MCF 10A (cell line): Measurements from ENCODE around the gene PRKN. TPM values are rescaled to one million over a fixed set of nuclear protein-coding genes. Genes with fewer than 3 reads are reported as not detected.
A peak's percentile ranks its signal among the peaks of the same experiment; 100 is the strongest.

Source experiments
- BruUV-seq: library from RNA; stranded (reverse); fragments of 400-500 nt; replicated peaks from 2 replicates; lab custom pipeline; 2021; lab: Mats Ljungman, UMichigan
- CTCF ChIA-PET: fragments of 300-600 bp; sonication (Branson Sonifier 250); formaldehyde crosslinking; extraction: SDS; loops from one replicate; lab custom pipeline; 2021; ENCODE audit warnings: antibody characterized with exemption, inconsistent platforms; lab: Yijun Ruan, JAX
- POLR2A ChIA-PET: fragments of 300-600, 350-650 bp; sonication (Branson Sonifier 250); formaldehyde crosslinking; extraction: SDS; loops from one replicate; lab custom pipeline; 2020; ENCODE audit warnings: antibody characterized with exemption, inconsistent platforms; lab: Yijun Ruan, JAX
- DNase-seq: peaks from one replicate; pipeline ENCODE4 v3.0.0-alpha.2; 2018; ENCODE audit not compliant: unreplicated experiment
- H3K27ac Mint-ChIP-seq: one replicate; pipeline ENCODE4 v1.8.0; 2022; ENCODE audit warnings: mild to moderate bottlenecking, low read depth, mixed read lengths; ENCODE audit not compliant: unreplicated experiment
- H3K27me3 Mint-ChIP-seq: one replicate; pipeline ENCODE4 v1.8.0; 2022; ENCODE audit warnings: mixed read lengths; ENCODE audit not compliant: insufficient read depth, unreplicated experiment
- H3K36me3 Mint-ChIP-seq: one replicate; pipeline ENCODE4 v1.8.0; 2022; ENCODE audit warnings: mild to moderate bottlenecking, moderate library complexity, mixed read lengths; ENCODE audit not compliant: insufficient read depth, unreplicated experiment
- H3K4me1 Mint-ChIP-seq: one replicate; pipeline ENCODE4 v1.8.0; 2022; ENCODE audit warnings: mixed read lengths; ENCODE audit not compliant: insufficient read depth, unreplicated experiment
- H3K4me3 Mint-ChIP-seq: one replicate; pipeline ENCODE4 v1.8.0; 2022; ENCODE audit warnings: mild to moderate bottlenecking, moderate library complexity, mixed read lengths; ENCODE audit not compliant: unreplicated experiment
- H3K9me3 Mint-ChIP-seq: one replicate; pipeline ENCODE4 v1.8.0; 2022; ENCODE audit warnings: mixed read lengths; ENCODE audit not compliant: unreplicated experiment
- CTCF ChIP-seq: fragments of 200-600 bp; IDR thresholded peaks from one replicate; pipeline ENCODE4 v1.8.0; 2022; ENCODE audit warnings: antibody characterized with exemption, mild to moderate bottlenecking; ENCODE audit not compliant: unreplicated experiment
- intact Hi-C: fragments of 100-400 bp; cut with micrococcal nuclease; formaldehyde crosslinking; loops from 2 replicates; pipeline ENCODE4 v1.14.1; 2022
- total RNA-seq: library from RNA; stranded (reverse); gene quantifications from 2 replicates; pipeline ENCODE4 v1.2.3, GENCODE V29; 2022

The PRKN gene
- total RNA-seq, 1 experiment from 2014 or later, result 2.5 TPM

- intact Hi-C loops, result no loop called here
- Mint-ChIP-seq H3K27me3 (no peaks in the 10 kb centered on the region), H3K4me1 (no peaks in the 10 kb centered on the region), H3K36me3 (no peaks in the 10 kb centered on the region), H3K4me3 (no peak overlapping the region), H3K27ac (peak overlapping the region; percentile 39), H3K9me3 (no peaks in the 10 kb centered on the region)
- BruUV-seq, result no TSS peak
- no peak for TF ChIP-seq CTCF
- DNase-seq, result no peak
- ChIA-PET POLR2A (interaction anchor here (1.4 kb wide), 1 partner anchor 44 kb away, joined by 4 read pairs; the partner anchor contains the start of gene PACRG), CTCF (interaction anchor here (0.6 kb wide), 2 partner anchors 20 to 1301 kb away, joined by 3 read pairs; no protein-coding TSS in a partner anchor)
These were observed 43.5 kb downstream of the PRKN start for GRCh38 chr6:162684052-162684451.

DNA sequence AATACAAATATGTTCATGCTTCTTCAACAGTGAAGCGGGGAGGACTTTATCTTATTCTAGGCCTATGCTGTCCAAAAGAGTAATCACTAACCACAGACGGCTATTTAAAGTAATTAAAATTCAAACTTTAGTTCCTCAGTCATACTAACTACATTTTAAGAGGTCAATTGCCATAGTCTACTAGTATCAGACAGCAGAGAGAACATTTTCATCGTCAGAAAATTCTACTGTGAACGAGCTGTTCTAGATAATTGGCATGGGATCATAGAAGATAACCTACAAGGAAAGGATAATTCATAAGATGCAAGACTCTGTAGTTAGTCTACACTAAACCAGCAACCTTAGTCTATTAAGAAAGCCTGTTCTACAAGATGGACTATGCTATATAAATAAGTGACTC lies 44.4 kb downstream of the PRKN start:
- no peak for TF ChIP-seq CTCF
- no peak for DNase-seq
- Mint-ChIP-seq H3K27me3 (no peaks in the 10 kb centered on the region), H3K4me3 (no peak overlapping the region), H3K36me3 (no peaks in the 10 kb centered on the region), H3K4me1 (no peaks in the 10 kb centered on the region), H3K27ac (no peak overlapping the region), H3K9me3 (no peaks in the 10 kb centered on the region)
- CTCF ChIA-PET, result interaction anchor here (0.6 kb wide), 1 partner anchor 230 kb away, joined by 4 read pairs; no protein-coding TSS in a partner anchor
- BruUV-seq, result no TSS peak
- POLR2A ChIA-PET, result interaction anchor here (1.4 kb wide), 1 partner anchor 45 kb away, joined by 4 read pairs; the partner anchor contains the start of gene PACRG
- intact Hi-C loops, result no loop called here

- Mint-ChIP-seq H3K9me3 (no peaks in the 10 kb centered on the region), H3K36me3 (no peaks in the 10 kb centered on the region), H3K27me3 (no peaks in the 10 kb centered on the region), H3K4me3 (no peak overlapping the region), H3K27ac (no peak overlapping the region), H3K4me1 (no peaks in the 10 kb centered on the region)
- ChIA-PET CTCF (no interaction called here), POLR2A (no interaction called here)
- no peak for TF ChIP-seq CTCF
- intact Hi-C loops, result no loop called here
- BruUV-seq, result no TSS peak
- DNase-seq, result no peak
These were observed 46.1 kb downstream of the PRKN start for GRCh38 chr6:162681447-162681846.

DNA sequence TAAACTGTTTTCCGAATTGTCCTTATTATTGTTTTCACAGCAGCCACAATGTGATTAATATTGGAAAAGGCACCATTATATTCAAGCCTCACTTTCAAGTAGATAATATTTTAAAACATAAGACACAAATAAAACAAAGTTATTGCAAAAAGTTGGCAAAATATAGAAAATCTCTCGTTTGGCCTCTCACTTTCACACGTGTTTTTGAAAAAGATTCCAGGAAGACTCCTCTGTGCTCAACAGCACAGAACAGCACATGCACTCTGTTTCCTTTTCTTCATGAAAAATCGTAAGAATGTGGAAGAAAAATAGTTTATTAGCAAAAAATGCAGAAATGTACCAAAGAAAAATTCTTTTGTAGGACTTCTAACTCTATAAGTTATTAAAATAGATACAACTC lies 46.7 kb downstream of the PRKN start:
- no peaks in the 10 kb centered on the region for H3K36me3 Mint-ChIP-seq
- CTCF ChIA-PET, result no interaction called here

More for the DNA sequence above, 46.7 kb downstream of the PRKN start:
- H3K27me3 Mint-ChIP-seq, result no peaks in the 10 kb centered on the region
- intact Hi-C loops, result no loop called here
- no peak for TF ChIP-seq CTCF
- POLR2A ChIA-PET, result no interaction called here
- H3K27ac Mint-ChIP-seq, result no peak overlapping the region
- no peaks in the 10 kb centered on the region for H3K4me1 Mint-ChIP-seq
- BruUV-seq, result no TSS peak
- H3K4me3 Mint-ChIP-seq, result no peak overlapping the region
- no peak for DNase-seq
- H3K9me3 Mint-ChIP-seq, result no peaks in the 10 kb centered on the region
